ENCODE results near the gene RMND5B. TPM values are rescaled to one million over a fixed set of nuclear protein-coding genes. Genes with fewer than 3 reads are reported as not detected.

The RMND5B gene
- polyA plus RNA-seq, 1 experiment = 39.6 TPM

DNA sequence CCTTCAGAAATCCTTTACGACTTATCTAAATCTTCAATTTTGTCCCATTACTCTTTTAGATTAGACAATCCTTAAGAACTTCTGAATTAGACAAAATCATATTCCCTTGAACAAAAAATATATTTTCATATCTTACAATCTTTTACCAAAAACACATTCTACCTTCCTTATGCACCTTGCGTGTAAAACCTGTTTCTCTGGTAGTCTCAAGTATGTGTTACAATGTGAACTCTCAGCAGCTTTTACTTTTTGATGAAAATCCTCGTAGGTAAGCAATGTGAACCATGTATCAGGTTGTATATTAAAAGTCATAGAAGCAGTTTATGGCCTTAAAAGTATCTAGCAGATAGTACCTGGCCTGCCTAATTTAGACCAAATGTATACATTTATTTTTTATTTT is 43.6 kb downstream of the RMND5B start:
- Histone ChIP-seq H3K27me3 (ENCODE audit: control insufficient read depth, insufficient read depth, low read length) (peaks cover 2% of the 10 kb centered on the region; the same call in 1 of the 2 replicates), H3K4me3 (ENCODE audit: low read depth, low read length) (no peak overlapping the region), H3K36me3 (ENCODE audit: control insufficient read depth, insufficient read depth, low read length) (no peaks in the 10 kb centered on the region)
- POLR2A ChIA-PET = no interaction called here
- CTCF ChIA-PET = interaction anchor here (1.0 kb wide), 1 partner anchor 113 kb away, joined by 3 read pairs; no protein-coding TSS in a partner anchor
- no peak for DNase-seq (ENCODE audit: low read depth)
- TF ChIP-seq, protein P1, sequence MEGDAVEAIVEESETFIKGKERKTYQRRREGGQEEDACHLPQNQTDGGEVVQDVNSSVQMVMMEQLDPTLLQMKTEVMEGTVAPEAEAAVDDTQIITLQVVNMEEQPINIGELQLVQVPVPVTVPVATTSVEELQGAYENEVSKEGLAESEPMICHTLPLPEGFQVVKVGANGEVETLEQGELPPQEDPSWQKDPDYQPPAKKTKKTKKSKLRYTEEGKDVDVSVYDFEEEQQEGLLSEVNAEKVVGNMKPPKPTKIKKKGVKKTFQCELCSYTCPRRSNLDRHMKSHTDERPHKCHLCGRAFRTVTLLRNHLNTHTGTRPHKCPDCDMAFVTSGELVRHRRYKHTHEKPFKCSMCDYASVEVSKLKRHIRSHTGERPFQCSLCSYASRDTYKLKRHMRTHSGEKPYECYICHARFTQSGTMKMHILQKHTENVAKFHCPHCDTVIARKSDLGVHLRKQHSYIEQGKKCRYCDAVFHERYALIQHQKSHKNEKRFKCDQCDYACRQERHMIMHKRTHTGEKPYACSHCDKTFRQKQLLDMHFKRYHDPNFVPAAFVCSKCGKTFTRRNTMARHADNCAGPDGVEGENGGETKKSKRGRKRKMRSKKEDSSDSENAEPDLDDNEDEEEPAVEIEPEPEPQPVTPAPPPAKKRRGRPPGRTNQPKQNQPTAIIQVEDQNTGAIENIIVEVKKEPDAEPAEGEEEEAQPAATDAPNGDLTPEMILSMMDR (IDR thresholded peaks at IDR 0.05; ENCODE audit: insufficient read depth, low read depth, low read length) = no peak

DNA sequence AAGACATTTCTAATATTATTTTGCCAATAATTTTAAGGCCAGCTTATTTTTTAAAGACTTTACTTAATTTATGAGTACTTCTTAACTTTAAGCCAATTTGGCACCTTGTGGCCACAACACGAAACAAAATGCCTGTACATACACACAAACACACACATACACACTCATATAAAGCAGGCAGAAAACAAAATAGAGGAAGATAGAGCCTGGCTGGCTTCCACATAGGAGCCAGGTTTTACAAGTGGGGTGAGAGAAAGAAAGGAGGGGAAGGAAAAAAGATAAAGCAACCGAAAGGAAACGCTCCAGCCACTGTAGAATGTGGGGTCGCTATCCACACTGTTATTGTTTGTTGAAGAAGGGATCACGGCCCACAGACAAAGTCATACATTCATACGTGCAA is 46.0 kb downstream of the RMND5B start:
- no peaks in the 10 kb centered on the region for H3K27me3 ChIP-seq (ENCODE audit: control insufficient read depth, insufficient read depth, low read length)
- H3K4me3 ChIP-seq (ENCODE audit: low read depth, low read length) = no peak overlapping the region
- TF ChIP-seq, protein P1 (IDR thresholded peaks at IDR 0.05; ENCODE audit: insufficient read depth, low read depth, low read length) = no peak
- POLR2A ChIA-PET = no interaction called here
- no peak for DNase-seq (ENCODE audit: low read depth)
- no peaks in the 10 kb centered on the region for H3K36me3 ChIP-seq (ENCODE audit: control insufficient read depth, insufficient read depth, low read length)
- CTCF ChIA-PET = interaction anchor here (0.6 kb wide), 1 partner anchor 8 kb away, joined by 3 read pairs; no protein-coding TSS in a partner anchor

DNA sequence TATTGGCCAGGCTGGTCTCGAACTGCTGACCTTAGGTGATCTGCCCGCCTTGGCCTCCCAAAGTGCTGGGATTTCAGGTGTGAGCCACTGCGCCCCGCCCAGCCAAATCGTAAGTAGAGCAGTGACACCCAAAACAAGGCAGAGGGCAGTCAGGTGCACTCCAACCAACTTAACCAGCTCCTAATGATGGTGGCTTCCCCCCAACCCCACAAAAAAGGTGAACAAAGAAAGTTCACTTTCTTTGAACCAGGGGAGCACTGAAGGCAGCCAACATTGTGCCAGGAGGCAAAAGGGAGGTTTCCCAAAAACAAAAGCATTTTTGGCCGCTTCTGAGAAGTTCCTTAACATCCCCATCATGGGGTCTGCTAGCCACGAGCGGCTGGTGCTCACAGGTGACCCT is 46.8 kb downstream of the RMND5B start:
- ChIA-PET POLR2A (no interaction called here), CTCF (interaction anchor here (0.8 kb wide), 1 partner anchor 549 kb away, joined by 4 read pairs; no protein-coding TSS in a partner anchor)
- Histone ChIP-seq H3K27me3 (ENCODE audit: control insufficient read depth, insufficient read depth, low read length) (no peaks in the 10 kb centered on the region), H3K36me3 (ENCODE audit: control insufficient read depth, insufficient read depth, low read length) (no peaks in the 10 kb centered on the region), H3K4me3 (ENCODE audit: low read depth, low read length) (no peak overlapping the region)
- DNase-seq (ENCODE audit: low read depth) = no peak
- TF ChIP-seq, protein P1 (IDR thresholded peaks at IDR 0.05; ENCODE audit: insufficient read depth, low read depth, low read length) = no peak

DNA sequence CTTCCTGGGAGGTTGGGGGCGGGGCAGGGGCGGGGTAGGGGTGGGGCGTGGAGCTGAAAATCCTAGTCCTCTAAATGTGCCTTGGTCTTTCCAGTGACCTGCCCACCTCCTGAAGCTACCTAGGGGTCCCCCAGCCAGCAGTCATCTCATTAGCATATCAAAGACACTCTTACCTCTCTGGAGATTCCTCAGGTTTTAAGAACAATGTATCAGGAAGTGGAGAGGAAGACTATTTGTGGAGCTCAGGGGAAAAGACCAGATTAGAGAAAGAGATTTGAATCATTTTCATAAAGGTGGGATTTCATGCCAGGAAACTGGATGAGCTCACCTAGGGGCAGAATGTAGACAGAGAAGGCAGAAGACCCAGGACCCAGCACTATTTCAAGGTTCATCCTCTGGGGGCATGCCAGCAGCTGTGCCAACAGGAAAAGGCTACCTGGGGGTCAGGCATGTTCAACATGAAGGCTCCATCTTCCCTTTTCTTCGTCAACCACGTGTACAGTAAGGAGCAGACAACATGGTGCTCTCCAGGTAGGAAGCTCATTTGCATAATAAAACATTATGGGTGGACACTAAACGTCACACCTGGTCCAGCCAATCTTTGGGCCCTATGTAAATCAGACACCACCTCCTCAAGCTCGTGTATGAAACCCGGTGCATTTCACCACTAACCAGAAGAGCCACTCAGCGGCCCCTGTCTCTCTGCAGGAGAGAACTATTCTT is 49.5 kb downstream of the RMND5B start:
- no peak overlapping the region for H3K4me3 ChIP-seq (ENCODE audit: low read depth, low read length)
- no peak for DNase-seq (ENCODE audit: low read depth)
- ChIA-PET POLR2A (no interaction called here), CTCF (interaction anchor here (0.9 kb wide), 1 partner anchor 9 kb away, joined by 3 read pairs; no protein-coding TSS in a partner anchor)
- no peaks in the 10 kb centered on the region for H3K36me3 ChIP-seq (ENCODE audit: control insufficient read depth, insufficient read depth, low read length)
- H3K27me3 ChIP-seq (ENCODE audit: control insufficient read depth, insufficient read depth, low read length) = no peaks in the 10 kb centered on the region
- TF ChIP-seq, protein P1 (IDR thresholded peaks at IDR 0.05; ENCODE audit: insufficient read depth, low read depth, low read length) = no peak

DNA sequence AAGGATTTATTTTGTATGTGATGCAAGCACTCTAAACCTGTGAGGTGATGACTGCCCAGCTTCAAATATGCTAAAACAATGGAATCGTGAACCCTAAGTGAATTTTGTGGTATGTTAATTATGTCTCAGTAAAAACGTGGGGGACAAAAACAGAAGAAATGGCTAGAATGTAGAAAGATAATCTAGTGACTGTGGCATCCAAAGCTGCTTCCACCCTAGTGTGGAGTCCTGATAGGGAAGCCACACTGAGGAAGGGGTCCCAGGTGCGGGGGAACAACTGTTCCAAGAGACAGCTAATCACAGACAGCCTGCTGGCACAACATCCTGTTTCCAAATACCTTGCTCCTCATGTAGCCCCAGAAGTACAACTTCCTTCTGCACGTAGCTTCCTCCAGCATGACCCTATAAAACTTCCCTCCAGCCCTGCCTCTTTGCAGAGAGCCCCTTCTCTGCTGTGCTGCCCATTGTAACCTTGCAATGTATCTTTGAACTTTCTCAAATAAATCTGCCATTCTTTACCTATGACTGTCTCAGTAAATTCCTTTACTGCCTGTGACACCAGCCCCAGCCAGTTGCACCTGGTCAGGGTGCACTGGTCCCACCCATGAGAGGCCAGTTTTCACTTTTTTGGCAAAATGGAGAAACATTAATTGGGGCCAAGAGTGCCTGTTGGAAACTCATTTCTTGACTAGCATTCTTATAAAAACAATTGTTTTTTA is 51.5 kb downstream of the RMND5B start:
- H3K36me3 ChIP-seq (ENCODE audit: control insufficient read depth, insufficient read depth, low read length) = no peaks in the 10 kb centered on the region
- H3K4me3 ChIP-seq (ENCODE audit: low read depth, low read length) = no peak overlapping the region
- TF ChIP-seq, protein P1 (IDR thresholded peaks at IDR 0.05; ENCODE audit: insufficient read depth, low read depth, low read length) = no peak
- no peaks in the 10 kb centered on the region for H3K27me3 ChIP-seq (ENCODE audit: control insufficient read depth, insufficient read depth, low read length)
- CTCF ChIA-PET = no interaction called here
- POLR2A ChIA-PET = no interaction called here
- no peak for DNase-seq (ENCODE audit: low read depth)

Data from BJ (cell line).